GM23248 (cell line): ENCODE data around the gene TRPV4. TPM values are rescaled to one million over a fixed set of nuclear protein-coding genes. Genes with fewer than 3 reads are reported as not detected.

Experiments
- DNase-seq: peaks from one replicate; pipeline ENCODE4 v3.0.0-alpha.2; 2015
- H2AFZ ChIP-seq: fragments of 200-600 bp; sonication (generic); 2 replicates; pipeline ENCODE4 v1.6.1; 2016; ENCODE audit warnings: antibody characterized with exemption
- H3F3A ChIP-seq: fragments of 200-600 bp; sonication (generic); 2 replicates; pipeline ENCODE4 v1.6.1; 2016; ENCODE audit warnings: mild to moderate bottlenecking, antibody characterized with exemption, mixed run types; ENCODE audit not compliant: insufficient read depth
- H3K27ac ChIP-seq: fragments of 200-600 bp; sonication (generic); 2 replicates; pipeline ENCODE4 v1.5.1; 2016; ENCODE audit warnings: mild to moderate bottlenecking
- H3K27me3 ChIP-seq: fragments of 200-600 bp; sonication (generic); replicated peaks from 2 replicates; pipeline ENCODE4 v1.6.1; 2016; ENCODE audit warnings: mild to moderate bottlenecking; ENCODE audit not compliant: insufficient read depth
- H3K36me3 ChIP-seq: fragments of 200-600 bp; sonication (generic); 2 replicates; pipeline ENCODE4 v1.6.1; 2016; ENCODE audit warnings: low read depth, mild to moderate bottlenecking
- H3K4me1 ChIP-seq: fragments of 200-600 bp; sonication (generic); 2 replicates; pipeline ENCODE4 v1.6.1; 2016; ENCODE audit warnings: mild to moderate bottlenecking; ENCODE audit not compliant: insufficient read depth
- H3K4me2 ChIP-seq: fragments of 200-600 bp; sonication (generic); one replicate; pipeline ENCODE4 v1.6.1; 2016; ENCODE audit warnings: mild to moderate bottlenecking; ENCODE audit not compliant: unreplicated experiment
- H3K4me3 ChIP-seq: fragments of 200-600 bp; sonication (generic); 2 replicates; pipeline ENCODE4 v1.5.1; 2016; ENCODE audit warnings: mild to moderate bottlenecking
- H3K79me2 ChIP-seq: fragments of 200-600 bp; sonication (generic); 2 replicates; pipeline ENCODE4 v1.6.1; 2016; ENCODE audit warnings: mild to moderate bottlenecking; ENCODE audit not compliant: insufficient read depth
- H3K9ac ChIP-seq: fragments of 200-600 bp; sonication (generic); 2 replicates; pipeline ENCODE4 v1.6.1; 2016; ENCODE audit warnings: mild to moderate bottlenecking
- H3K9me2 ChIP-seq: fragments of 200-600 bp; sonication (generic); 2 replicates; pipeline ENCODE4 v1.6.1; 2016; ENCODE audit warnings: mixed run types, mild to moderate bottlenecking, moderate library complexity; ENCODE audit not compliant: insufficient read depth
- H3K9me3 ChIP-seq: fragments of 200-600 bp; sonication (generic); one replicate; pipeline ENCODE4 v1.6.1; 2017; ENCODE audit warnings: low read depth
- H4K20me1 ChIP-seq: fragments of 200-600 bp; sonication (generic); 2 replicates; pipeline ENCODE4 v1.6.0; 2016; ENCODE audit not compliant: insufficient read depth
- EZH2 ChIP-seq: fragments of 200-600 bp; sonication (generic); IDR thresholded peaks from 2 replicates; pipeline ENCODE4 v1.6.1; 2018; ENCODE audit warnings: antibody characterized with exemption, mild to moderate bottlenecking; ENCODE audit not compliant: insufficient read depth, poor library complexity, severe bottlenecking
- EZH2phosphoT487 ChIP-seq: fragments of 200-600 bp; sonication (generic); IDR thresholded peaks from 2 replicates; pipeline ENCODE4 v1.6.1; 2018; ENCODE audit warnings: antibody characterized with exemption, moderate library complexity, mild to moderate bottlenecking, low read depth; ENCODE audit not compliant: insufficient read depth
- WGBS, 2 experiments: methylation state at CpG; one replicate each; pipeline ENCODE4 v1.1.6; 2015 to 2017; ENCODE audit warnings: low lambda C conversion rate in 2 of 2, low coverage in 1 of 2; ENCODE audit errors: missing lambda C conversion rate in 2 of 2; 5-methylcytosine and 5-hydroxymethylcytosine counted together
- in situ Hi-C: fragments of 300-500 bp; cut with MboI; formaldehyde crosslinking; loops from 2 replicates; pipeline ENCODE4 v1.15.0; 2020
- polyA plus RNA-seq: library from polyadenylated mRNA; unstranded; fragments of >200 nt; fragmentation: Nextera tagmentation; extraction: Ambion mirVana; gene quantifications from 2 replicates; pipeline ENCODE4 v1.2.1, GENCODE V29; 2016
- total RNA-seq: library from RNA; depleted of rRNA; stranded (reverse); fragments of >200 nt; shearing (Covaris generic); gene quantifications from 2 replicates; pipeline ENCODE4 v1.2.3, GENCODE V29; 2014

TRPV4 gene
- total and polyA plus RNA-seq, 2 experiments from 2014 or later = 0.65 to 2.6 TPM

DNA sequence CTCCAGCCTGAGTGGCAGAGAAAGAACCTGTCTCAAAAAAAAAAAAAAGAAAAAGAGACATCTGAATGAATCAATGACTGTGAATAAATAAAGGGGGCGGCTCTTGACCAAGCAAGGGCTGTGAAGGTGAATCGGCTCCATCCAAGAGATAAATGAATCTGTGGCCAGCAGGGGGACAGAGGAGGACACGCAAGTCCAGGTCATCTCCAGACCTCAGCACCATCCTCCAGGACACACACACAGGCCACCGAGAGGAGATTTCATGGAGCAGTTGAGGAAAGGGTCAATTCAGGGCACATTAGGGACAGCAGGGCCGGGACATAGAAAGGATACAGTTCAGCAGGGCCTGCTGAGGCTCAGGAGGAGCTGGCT, 21.6 kb downstream of the TRPV4 start:
- Histone ChIP-seq H3K4me2 (no peak overlapping the region), H3K79me2 (no peaks in the 10 kb centered on the region), H3K9me3 (no peaks in the 10 kb centered on the region), H3K36me3 (no peaks in the 10 kb centered on the region), H3K27ac (no peak overlapping the region), H2AFZ (no peak overlapping the region), H3F3A (no peaks in the 10 kb centered on the region), H3K9me2 (no peaks in the 10 kb centered on the region), H3K27me3 (no peaks in the 10 kb centered on the region), H3K4me3 (no peak overlapping the region), H3K4me1 (no peaks in the 10 kb centered on the region), H3K9ac (no peak overlapping the region), H4K20me1 (no peaks in the 10 kb centered on the region)
- no peak for DNase-seq
- 85 to 89% methylated on average over 5 of the region's 5 CpGs for WGBS, 2 experiments
- in situ Hi-C loops = no loop called here
- TF ChIP-seq EZH2phosphoT487 (no peak), EZH2 (no peak)

DNA sequence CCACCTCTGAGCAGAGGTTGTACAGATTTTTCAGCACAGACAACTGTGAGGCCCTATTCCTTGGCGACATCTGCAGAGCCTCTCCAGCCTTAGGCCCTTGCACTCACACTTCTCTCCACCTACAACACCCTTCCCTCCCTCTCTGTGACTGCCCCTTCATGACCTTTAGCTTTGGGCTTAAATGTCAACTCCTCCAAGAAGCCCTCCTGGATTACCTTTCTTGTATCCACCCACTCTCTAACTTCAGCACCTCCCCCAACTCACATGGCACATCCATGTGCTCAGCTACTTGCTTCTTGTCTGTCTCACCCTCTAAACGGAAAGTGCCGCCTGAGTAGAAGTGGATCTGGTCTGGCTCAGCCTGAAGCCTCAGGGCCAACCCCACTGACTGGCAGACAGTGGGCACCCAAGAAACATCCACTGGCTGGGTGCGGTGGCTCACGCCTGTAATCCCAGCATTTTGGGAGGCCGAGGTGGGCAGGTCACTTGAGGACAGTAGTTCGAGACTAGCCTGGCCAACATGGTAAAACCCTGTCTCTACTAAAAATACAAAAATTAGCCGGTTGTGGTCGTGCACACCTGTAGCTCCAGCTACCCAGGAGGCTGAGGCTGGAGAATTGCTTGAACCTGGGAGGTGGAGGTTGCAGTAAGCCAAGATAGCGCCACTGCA, 22.1 kb downstream of the TRPV4 start:
- Histone ChIP-seq H4K20me1 (no peaks in the 10 kb centered on the region), H3K4me2 (no peak overlapping the region), H3K27ac (no peak overlapping the region), H3K4me1 (no peaks in the 10 kb centered on the region), H3K4me3 (no peak overlapping the region), H3K9me3 (no peaks in the 10 kb centered on the region), H3K36me3 (no peaks in the 10 kb centered on the region), H3K79me2 (no peaks in the 10 kb centered on the region), H2AFZ (no peak overlapping the region), H3K9ac (no peak overlapping the region), H3K27me3 (no peaks in the 10 kb centered on the region), H3F3A (no peaks in the 10 kb centered on the region), H3K9me2 (no peaks in the 10 kb centered on the region)
- in situ Hi-C loops = no loop called here
- TF ChIP-seq EZH2phosphoT487 (no peak), EZH2 (no peak)
- WGBS, 2 experiments = 89 to 92% methylated on average over 10 of the region's 10 CpGs
- DNase-seq = no peak

- H3K27me3 ChIP-seq = no peaks in the 10 kb centered on the region
- H3K9me2 ChIP-seq = no peaks in the 10 kb centered on the region
- in situ Hi-C loops = no loop called here
- no peak for DNase-seq
- 77 to 92% methylated on average over 1 to 4 of the region's 4 CpGs for WGBS, 2 experiments
- no peak overlapping the region for H3K27ac ChIP-seq
- no peaks in the 10 kb centered on the region for H3K4me1 ChIP-seq
- no peak overlapping the region for H2AFZ ChIP-seq
- H3K36me3 ChIP-seq = no peaks in the 10 kb centered on the region
- H4K20me1 ChIP-seq = no peaks in the 10 kb centered on the region
- no peak overlapping the region for H3K4me2 ChIP-seq
- H3K79me2 ChIP-seq = no peaks in the 10 kb centered on the region
- no peaks in the 10 kb centered on the region for H3F3A ChIP-seq
- TF ChIP-seq EZH2 (no peak), EZH2phosphoT487 (no peak)
- H3K9ac ChIP-seq = no peak overlapping the region
- H3K4me3 ChIP-seq = no peak overlapping the region
- no peaks in the 10 kb centered on the region for H3K9me3 ChIP-seq
These were observed 24.1 kb downstream of the TRPV4 start for GRCh38 chr12:109808876-109809646.

GRCh38 chr12:109807954-109808643, 25.1 kb downstream of the TRPV4 start:
- DNase-seq = no peak
- Histone ChIP-seq H3K9me3 (no peaks in the 10 kb centered on the region), H4K20me1 (no peaks in the 10 kb centered on the region), H3K9ac (no peak overlapping the region), H3K9me2 (no peaks in the 10 kb centered on the region), H3K27me3 (no peaks in the 10 kb centered on the region), H3K36me3 (no peaks in the 10 kb centered on the region), H3K4me3 (no peak overlapping the region), H3K79me2 (no peaks in the 10 kb centered on the region), H3K4me1 (no peaks in the 10 kb centered on the region), H3K4me2 (no peak overlapping the region), H3F3A (no peaks in the 10 kb centered on the region), H3K27ac (no peak overlapping the region), H2AFZ (no peak overlapping the region)
- 92 to 93% methylated on average over 11 to 12 of the region's 12 CpGs for WGBS, 2 experiments
- no peak for TF ChIP-seq EZH2phosphoT487
- no peak for TF ChIP-seq EZH2
- in situ Hi-C loops = no loop called here
